Measurements from ENCODE around the gene EVC2. TPM values are rescaled to one million over a fixed set of nuclear protein-coding genes. Genes with fewer than 3 reads are reported as not detected.

Gene EVC2
- total RNA-seq, 1 experiment from 2014 or later = 3.2 TPM

- peak; percentile 53 for DNase-seq
- Histone ChIP-seq H3K27ac (ENCODE audit: low read length) (no peak overlapping the region), H3K27me3 (ENCODE audit: low read length) (no peaks in the 10 kb centered on the region), H4K20me1 (ENCODE audit: low read length) (no peaks in the 10 kb centered on the region), H2AFZ (ENCODE audit: low read length) (no peak overlapping the region), H3K9ac (ENCODE audit: low read length) (no peak overlapping the region), H3K9me3 (ENCODE audit: low read length) (no peaks in the 10 kb centered on the region), H3K9me2 (replicated peaks; ENCODE audit: low read length) (no peaks in the 10 kb centered on the region), H3K79me2 (ENCODE audit: low read length) (no peaks in the 10 kb centered on the region), H3K4me1 (ENCODE audit: insufficient read depth, low read length) (no peaks in the 10 kb centered on the region), H3K4me3 (ENCODE audit: low read length) (no peak overlapping the region), H3F3A (ENCODE audit: low read length, unreplicated experiment) (no peaks in the 10 kb centered on the region), H3K4me2 (ENCODE audit: low read length) (no peak overlapping the region), H3K36me3 (ENCODE audit: low read depth, low read length) (peaks cover 7% of the 10 kb centered on the region; the same call in 1 of the 2 replicates)
- ATAC-seq = peak; percentile 71
- TF ChIP-seq CTCF (conservative IDR thresholded peaks at IDR 0.05; ENCODE audit: low read depth, low read length) (no peak), EZH2phosphoT487 (IDR thresholded peaks at IDR 0.05; ENCODE audit: borderline replicate concordance, low read length) (no peak), EZH2 (IDR thresholded peaks at IDR 0.05; ENCODE audit: low read length, unreplicated experiment) (no peak)
- ChIA-PET CTCF (interaction anchor here (0.5 to 0.6 kb wide), 2 partner anchors 22 to 99 kb away, joined by 3 to 5 read pairs; no protein-coding TSS in a partner anchor), POLR2A (ENCODE audit: unreplicated experiment) (no interaction called here)
- intact Hi-C loops (cut with micrococcal nuclease) = no loop called here
- no TSS peak for BruUV-seq (replicated peaks)
Measured at GRCh38 chr4:5660185-5660584, 48.2 kb downstream of the EVC2 start.

DNA sequence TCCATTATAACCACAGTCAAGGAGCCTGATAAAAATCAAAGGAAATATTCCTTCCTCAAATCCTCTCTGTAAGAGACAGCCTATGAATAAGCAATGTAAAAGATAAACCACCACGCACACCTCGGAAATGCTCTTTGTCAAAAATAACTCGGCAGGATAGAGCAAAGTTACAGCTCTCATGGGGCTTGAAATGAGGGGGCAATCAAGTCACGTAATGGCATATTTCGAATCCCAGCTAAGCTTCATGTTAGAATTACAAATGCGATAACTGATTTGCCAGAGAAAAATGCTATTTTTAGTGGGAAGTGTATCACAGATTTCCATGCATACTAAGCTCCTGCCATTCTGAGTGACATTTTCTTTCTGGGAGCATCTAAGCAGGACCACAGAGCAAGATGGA is 49.4 kb downstream of the EVC2 start:
- TF ChIP-seq CTCF (conservative IDR thresholded peaks at IDR 0.05; ENCODE audit: low read depth, low read length) = no peak
- no peak for TF ChIP-seq EZH2 (IDR thresholded peaks at IDR 0.05; ENCODE audit: low read length, unreplicated experiment)
- no peak for TF ChIP-seq EZH2phosphoT487 (IDR thresholded peaks at IDR 0.05; ENCODE audit: borderline replicate concordance, low read length)
- Histone ChIP-seq H3K27me3 (ENCODE audit: low read length) (no peaks in the 10 kb centered on the region), H3F3A (ENCODE audit: low read length, unreplicated experiment) (no peaks in the 10 kb centered on the region), H3K9me2 (replicated peaks; ENCODE audit: low read length) (no peaks in the 10 kb centered on the region), H3K4me2 (ENCODE audit: low read length) (no peak overlapping the region), H3K36me3 (ENCODE audit: low read depth, low read length) (peaks cover 7% of the 10 kb centered on the region; the same call in 1 of the 2 replicates), H4K20me1 (ENCODE audit: low read length) (no peaks in the 10 kb centered on the region), H3K79me2 (ENCODE audit: low read length) (no peaks in the 10 kb centered on the region), H3K4me3 (ENCODE audit: low read length) (no peak overlapping the region), H3K9ac (ENCODE audit: low read length) (no peak overlapping the region), H3K27ac (ENCODE audit: low read length) (no peak overlapping the region), H3K9me3 (ENCODE audit: low read length) (no peaks in the 10 kb centered on the region), H2AFZ (ENCODE audit: low read length) (no peak overlapping the region), H3K4me1 (ENCODE audit: insufficient read depth, low read length) (no peaks in the 10 kb centered on the region)
- ATAC-seq (no peak), DNase-seq (no peak)
- BruUV-seq (replicated peaks) = no TSS peak
- ChIA-PET CTCF (interaction anchor here (0.7 kb wide), 1 partner anchor 16 kb away, joined by 3 read pairs; no protein-coding TSS in a partner anchor), POLR2A (ENCODE audit: unreplicated experiment) (no interaction called here)
- intact Hi-C loops (cut with micrococcal nuclease) = no loop called here

GRCh38 chr4:5656415-5656814 is 51.9 kb downstream of the EVC2 start:
- no peak overlapping the region for H3K27ac ChIP-seq (ENCODE audit: low read length)
- ATAC-seq = no peak
- CTCF ChIA-PET = no interaction called here
- no peaks in the 10 kb centered on the region for H3K79me2 ChIP-seq (ENCODE audit: low read length)
- no peak for TF ChIP-seq CTCF (conservative IDR thresholded peaks at IDR 0.05; ENCODE audit: low read depth, low read length)
- TF ChIP-seq EZH2 (IDR thresholded peaks at IDR 0.05; ENCODE audit: low read length, unreplicated experiment) = no peak
- no peak for TF ChIP-seq EZH2phosphoT487 (IDR thresholded peaks at IDR 0.05; ENCODE audit: borderline replicate concordance, low read length)
- H3K36me3 ChIP-seq (ENCODE audit: low read depth, low read length) = peaks cover 2% of the 10 kb centered on the region; the same call in 1 of the 2 replicates
- H3K27me3 ChIP-seq (ENCODE audit: low read length) = no peaks in the 10 kb centered on the region
- no peak overlapping the region for H3K4me3 ChIP-seq (ENCODE audit: low read length)
- no peak for DNase-seq
- intact Hi-C loops (cut with micrococcal nuclease) = no loop called here
- no peaks in the 10 kb centered on the region for H3F3A ChIP-seq (ENCODE audit: low read length, unreplicated experiment)
- no TSS peak for BruUV-seq (replicated peaks)
- no peaks in the 10 kb centered on the region for H3K9me2 ChIP-seq (replicated peaks; ENCODE audit: low read length)
- no peaks in the 10 kb centered on the region for H4K20me1 ChIP-seq (ENCODE audit: low read length)
- no peak overlapping the region for H2AFZ ChIP-seq (ENCODE audit: low read length)
- POLR2A ChIA-PET (ENCODE audit: unreplicated experiment) = no interaction called here
- H3K9ac ChIP-seq (ENCODE audit: low read length) = no peak overlapping the region
- no peaks in the 10 kb centered on the region for H3K4me1 ChIP-seq (ENCODE audit: insufficient read depth, low read length)
- no peaks in the 10 kb centered on the region for H3K9me3 ChIP-seq (ENCODE audit: low read length)
- H3K4me2 ChIP-seq (ENCODE audit: low read length) = no peak overlapping the region

Data from PC-3 (cell line).